DLD1 (cell line): Measurements from ENCODE around the gene HASPIN.

Experiments used
- in situ Hi-C: cut with HindIII; loops from 2 replicates; pipeline ENCODE4 v1.10.0; 2017; ENCODE audit warnings: low sequenced_read_pairs

Gene HASPIN

DNA sequence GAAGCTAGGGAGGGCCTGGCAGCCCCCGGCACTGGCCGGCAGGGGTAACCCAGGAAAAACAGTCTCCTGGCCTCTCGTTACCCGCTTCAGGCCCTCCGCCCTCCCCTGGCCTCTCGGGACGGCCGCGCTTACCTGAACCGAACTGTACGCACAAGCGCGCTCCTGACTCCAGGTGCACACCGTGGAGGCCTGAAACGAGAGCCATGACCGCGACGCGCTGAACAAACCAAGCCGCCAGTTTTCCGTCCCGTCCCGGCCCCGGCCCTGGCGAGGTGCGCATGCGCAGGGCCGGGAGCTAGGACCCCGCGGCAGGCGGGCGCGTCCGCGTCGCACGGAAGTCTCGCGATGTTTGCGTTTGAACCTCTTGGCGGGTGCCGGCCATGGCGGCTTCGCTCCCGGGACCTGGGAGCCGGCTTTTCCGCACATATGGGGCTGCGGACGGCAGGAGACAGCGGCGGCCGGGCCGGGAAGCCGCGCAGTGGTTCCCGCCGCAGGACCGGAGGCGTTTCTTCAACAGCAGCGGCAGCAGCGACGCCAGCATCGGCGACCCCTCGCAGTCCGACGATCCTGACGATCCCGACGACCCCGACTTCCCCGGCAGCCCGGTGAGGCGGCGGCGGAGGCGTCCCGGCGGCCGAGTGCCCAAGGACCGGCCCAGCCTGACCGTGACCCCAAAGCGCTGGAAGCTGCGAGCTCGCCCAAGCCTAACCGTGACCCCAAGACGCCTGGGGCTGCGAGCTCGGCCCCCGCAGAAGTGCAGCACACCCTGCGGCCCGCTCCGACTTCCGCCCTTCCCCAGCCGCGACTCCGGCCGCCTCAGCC lies at the start of gene HASPIN:
TSS of gene HASPIN (plus strand) at position 348 of the 822 bp plus-strand sequence. CDS start at position 381, 33 bp downstream.
- in situ Hi-C loops, result no loop called here

DNA sequence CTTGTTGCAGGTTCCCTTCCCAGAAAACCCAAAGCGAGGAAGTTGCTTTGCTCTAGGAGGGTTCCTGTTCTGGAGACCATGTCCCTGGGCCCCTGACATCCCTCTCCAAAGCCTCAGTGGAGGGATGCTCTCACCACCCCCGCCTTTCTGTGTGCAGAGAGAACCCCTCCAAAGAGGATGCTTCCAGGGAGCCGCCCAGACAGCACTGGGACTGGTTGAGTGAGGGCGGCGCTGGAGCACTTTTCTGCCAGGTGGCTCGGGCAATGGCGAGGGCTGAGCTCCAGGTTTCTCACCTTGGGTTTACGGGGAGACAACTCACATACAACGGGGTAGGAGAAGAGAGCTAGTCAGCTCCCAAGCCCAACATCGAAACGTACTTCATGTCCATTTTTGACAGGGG lies 47.8 kb upstream of the HASPIN start:
- in situ Hi-C loops, result no loop called here

DNA sequence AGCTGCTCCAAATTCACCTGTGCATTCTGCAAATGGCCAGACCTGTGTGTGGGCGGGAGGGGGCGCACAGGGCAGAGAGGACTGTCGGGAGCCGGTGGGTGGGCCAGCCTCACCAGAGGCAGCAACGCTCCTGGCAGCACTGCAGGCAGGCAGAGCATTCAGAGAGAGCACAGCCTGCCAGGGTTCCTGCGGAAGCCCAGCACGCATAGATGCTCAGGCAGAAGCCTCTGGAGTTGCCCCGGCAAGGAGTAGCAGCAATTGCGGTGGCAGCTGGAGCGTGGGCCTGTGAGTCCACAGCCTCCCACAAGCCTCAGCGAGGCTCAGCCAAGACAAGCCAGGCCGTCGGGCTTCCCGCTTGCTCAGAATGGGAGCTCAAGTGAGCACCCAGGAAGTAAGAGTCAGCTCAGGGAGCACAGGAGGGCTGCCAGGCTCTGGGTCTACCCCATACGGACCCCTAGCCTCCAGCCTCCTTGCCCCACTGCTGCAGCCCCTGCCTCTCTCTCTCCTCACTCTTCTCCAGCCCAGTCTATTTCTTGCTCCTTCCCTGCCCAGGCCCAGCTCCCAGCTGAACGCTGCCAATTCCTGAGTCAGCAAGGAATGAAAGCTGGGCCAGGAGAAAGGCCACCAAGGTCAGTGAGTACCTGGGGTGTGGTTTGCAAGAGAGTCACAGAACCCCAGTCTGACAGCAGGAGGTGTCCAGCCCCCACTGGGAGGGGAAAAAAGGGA lies 45.4 kb upstream of the HASPIN start:
- in situ Hi-C loops, result no loop called here

DNA sequence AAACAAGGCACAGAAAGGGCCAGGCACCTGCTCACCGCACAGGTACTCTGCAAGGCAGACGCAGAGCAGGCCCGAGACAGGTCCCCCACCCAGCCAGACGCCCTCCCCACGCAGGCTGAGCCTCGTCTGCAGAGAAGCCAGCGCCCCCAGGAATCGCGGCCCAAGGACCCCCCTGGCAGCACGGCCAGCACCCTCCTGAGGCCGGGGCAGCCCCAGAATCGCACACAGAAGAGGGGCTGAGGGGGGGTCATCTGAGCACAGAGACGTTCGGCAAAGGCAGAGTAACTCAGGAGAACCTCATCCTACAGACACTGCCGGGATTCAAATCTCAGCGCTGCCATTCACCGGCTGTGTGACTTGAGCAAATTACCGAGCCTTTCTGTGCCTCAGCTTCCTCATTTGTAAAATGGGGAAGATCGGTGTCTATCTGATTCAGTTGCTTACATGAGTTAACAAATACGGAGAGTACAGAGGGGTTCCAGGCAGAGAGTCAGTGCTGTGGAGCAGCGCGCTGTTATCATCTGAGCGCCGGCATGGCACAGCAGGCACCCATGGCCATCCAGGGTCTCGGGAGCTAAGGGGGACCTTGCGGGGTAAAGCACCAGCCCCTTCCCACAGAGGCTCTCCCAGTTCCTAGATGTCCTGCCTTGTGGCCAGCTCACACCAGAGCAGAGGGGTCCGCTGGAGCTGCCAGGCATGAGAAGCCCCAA lies 44.7 kb upstream of the HASPIN start:
- in situ Hi-C loops, result no loop called here

DNA sequence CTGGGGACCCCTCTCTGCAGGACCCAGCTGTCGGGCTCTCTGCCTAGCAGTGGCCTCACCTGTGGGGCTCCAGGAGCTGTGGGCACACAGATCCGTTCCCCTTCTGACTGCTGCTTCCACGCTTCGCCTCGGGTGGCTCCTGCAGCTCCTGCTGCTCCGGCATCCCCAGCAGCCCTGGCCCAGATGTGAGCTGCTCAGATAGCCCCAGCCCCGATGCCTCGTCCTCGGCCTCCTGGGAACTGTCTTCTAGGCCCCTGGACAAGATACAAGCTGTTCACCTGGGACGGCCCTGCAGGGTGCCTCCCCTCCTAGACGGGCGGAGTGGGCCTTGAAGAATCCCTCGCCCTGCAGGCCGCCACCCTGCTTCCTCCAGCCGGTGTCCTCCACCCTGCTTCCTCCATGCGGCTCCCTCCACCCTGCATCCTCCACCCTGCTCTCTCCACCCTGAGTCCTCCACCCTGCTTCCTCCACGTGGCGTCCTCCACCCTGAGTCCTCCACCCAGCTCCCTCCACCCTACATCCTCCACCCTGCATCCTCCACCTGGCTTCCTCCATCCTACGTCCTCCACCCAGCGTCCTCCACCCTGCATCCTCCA lies 44.1 kb upstream of the HASPIN start:
- in situ Hi-C loops, result no loop called here

DNA sequence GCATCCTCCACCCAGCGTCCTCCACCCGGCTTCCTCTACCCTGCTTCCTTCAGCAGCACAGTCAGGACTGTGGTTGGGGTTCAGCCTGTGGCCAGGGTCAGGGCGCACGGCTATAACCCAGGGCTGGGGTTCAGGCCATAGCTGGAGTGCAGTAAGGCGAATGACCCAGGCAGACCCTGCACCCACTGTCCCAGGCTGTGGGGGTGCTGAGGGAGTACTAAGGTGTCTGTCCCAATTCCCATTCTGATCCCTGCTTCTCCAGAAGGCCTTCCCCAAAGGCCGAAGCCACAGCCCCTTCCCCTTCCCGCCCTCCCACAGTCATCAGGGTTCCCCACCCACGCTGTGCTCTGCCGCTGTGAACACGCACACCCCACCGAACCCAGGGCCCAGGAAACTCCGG lies 42.6 kb upstream of the HASPIN start:
- in situ Hi-C loops, result no loop called here

DNA sequence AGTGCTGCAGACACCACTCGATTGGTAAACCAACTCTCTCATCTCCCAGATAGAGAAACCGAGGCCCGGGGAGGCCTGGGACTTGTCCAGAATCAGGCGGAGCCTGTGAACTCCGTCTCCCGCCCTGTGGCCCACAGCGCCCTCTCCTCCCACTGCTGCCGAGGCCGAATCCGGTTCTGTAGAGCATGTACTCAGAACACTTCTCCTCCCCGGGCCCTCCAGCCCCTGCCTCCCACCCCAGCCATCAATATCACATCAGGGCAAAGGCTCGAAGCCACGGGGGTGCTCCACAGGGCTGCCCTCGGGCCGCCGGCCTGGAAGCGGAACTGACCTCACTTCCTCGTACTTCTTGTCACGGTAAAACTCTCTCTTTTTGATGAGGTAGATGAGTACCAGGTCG lies 42.1 kb upstream of the HASPIN start:
- in situ Hi-C loops, result no loop called here

DNA sequence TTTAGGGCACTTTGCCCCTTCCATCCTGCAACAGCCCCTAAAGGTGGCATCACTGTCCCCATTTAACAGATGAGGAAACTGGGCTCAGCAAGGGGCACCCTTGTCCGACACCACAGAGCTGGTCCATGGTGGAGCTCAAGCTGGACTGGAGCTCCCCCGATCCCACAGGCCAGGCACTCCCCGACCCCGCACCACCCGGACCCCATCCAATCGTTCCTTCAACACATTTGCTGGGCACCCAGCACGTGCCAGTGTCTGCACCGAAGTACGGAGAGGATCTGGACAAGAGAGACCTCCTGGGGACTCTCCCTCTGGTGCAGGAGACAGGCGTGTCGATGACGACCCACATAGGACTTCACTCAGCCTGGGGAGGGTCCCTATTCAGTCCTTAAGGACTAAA lies 41.7 kb upstream of the HASPIN start:
- in situ Hi-C loops, result no loop called here

DNA sequence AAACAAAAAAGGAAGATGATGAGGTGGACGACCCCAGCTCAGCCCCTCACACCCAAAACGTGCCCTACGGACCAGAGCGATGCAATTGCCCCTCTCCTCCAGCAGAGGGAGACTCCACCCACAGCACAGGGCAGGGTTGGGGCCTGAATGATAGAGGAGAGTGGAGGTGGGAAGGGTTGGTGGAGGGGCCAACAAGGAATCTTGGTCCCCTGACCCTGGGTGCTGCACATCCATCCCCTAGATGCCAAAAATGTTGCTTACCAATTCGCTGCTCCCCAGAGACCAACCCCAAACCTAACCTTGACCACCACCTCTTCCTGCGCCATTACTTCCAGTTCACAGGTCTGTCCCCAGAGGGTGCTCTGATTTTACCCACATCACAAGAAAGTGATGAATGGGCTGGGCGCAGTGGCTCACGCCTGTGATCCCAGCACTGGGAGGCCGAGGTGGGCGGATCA lies 40.6 kb upstream of the HASPIN start:
- in situ Hi-C loops, result no loop called here

DNA sequence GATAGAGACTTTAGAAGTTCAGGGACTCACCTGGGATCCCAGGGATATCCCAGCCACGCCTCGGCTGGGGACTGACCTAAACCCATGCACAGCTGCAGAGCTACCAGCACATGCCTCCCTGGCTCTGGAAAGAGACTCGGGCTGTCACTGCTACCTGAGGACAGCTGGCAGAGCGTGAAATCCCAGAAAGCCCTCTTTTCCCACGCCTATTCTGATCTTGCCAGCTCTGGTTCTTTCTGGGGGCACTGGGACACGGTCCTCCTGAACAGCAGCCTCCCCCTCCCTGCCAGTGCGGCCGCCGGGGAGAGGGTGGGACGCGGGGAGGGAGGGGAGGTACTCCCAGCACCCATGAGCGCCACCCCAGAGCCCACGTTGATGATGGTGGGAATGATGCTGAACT lies 38.5 kb upstream of the HASPIN start:
- in situ Hi-C loops, result no loop called here

DNA sequence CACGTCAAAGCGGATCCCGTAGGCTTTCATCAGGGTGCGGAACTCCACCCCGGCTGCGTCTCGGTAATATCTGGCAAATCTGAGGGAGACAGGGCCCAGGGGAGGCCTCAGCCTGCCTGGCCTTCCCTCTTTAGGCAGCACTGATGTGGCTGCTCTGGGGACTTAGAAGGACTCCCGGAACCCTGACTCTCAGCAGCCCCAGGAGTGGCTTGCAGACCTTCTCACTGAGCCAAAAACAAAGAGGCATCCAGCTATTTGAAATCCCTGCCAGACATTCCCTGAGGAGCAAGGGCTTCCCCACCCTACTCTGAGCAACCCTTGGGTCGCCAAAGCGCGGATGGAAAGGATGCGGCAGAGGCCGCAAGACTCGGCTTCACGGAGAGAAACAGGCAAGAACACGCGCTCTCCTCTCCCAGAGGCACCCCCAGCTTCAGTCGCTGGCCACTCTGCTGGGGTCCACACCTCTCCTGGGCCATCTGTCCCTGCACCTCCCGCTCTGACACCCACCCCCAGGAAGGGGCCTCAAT lies 35.6 kb upstream of the HASPIN start:
- in situ Hi-C loops, result no loop called here

DNA sequence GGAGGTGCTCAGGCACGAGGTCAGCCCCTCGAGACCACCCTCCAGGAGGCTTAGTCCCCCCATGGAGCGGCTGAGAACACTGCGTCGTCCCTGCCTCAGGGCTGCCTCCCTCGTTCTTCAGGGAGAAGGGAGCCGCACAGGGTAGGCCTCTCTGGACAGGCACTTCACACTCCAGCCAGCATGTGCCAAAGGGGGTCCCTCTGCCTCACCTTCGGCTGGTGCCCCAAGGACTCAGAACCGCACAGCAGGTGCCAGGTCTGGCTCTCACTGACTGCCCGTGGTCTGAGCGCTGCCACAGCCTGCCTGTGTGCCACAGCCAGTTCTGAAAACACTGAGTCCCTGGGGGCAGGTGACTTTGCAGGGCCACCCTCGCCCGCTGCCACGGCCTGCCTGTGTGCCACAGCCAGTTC lies 34.8 kb upstream of the HASPIN start:
- in situ Hi-C loops, result no loop called here

DNA sequence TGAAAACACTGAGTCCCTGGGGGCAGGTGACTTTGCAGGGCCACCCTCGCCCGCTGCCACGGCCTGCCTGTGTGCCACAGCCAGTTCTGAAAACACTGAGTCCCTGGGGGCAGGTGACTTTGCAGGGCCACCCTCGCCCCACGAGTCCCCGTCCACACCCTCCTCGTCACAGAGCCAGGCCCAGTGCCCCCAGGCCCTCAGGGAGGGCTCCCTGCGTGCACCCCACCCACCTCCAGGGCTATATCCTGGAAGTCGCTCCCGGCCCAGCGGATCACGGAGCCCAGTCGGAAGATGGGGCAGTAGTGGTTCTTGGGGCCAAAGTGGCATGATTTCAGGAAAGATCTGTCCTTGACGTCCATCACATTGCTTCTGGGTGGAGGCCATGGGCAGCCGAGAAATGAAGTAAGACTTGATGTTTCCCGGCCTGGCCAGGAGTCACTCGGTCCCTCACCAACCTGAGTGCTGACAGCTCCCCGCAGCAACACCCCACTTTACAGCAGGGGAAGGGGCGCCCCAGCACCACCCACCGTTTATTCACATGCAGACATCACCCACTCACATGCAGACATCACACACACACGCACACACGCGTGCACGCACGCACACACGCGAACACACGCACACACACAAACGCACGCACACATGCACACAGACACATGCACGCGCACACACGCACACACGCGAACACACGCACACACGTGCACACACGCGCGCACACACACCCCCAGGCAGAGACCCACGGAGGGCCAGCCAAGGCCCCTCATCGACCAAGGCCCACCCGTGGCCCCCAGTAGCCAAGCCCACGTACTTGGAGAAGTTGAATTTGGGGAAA lies 34.2 kb upstream of the HASPIN start:
- in situ Hi-C loops, result no loop called here

DNA sequence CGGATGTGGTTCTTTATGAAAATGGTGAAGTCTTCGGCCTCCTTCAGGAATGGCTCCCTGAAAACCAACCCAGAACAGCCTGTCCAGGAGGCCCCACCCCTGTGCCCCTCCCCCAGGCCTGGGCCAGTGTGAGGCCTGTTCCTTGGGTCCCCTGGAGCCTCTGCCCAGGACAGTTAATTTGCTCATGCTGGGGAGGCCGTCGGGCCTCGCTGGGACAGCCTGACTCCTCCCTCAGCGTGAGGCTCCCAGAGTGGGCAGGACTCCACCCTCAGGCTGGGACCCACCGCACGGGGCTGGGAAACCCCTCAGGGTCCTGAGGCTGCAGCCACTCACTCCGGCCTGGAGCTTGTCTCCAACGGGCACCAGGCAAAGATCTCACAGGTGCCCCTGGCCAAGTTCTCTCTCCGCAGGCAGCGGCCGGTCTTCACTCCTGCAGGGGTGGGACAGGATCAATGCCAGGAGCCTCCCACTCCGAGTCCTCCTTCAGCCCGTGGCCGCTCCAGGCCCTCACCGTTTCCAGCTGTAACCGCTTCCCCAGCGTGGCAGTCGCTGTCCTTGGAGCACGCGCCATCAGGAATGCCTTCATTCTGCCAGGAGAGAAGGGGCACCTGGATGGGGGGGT lies 33.5 kb upstream of the HASPIN start:
- in situ Hi-C loops, result no loop called here

DNA sequence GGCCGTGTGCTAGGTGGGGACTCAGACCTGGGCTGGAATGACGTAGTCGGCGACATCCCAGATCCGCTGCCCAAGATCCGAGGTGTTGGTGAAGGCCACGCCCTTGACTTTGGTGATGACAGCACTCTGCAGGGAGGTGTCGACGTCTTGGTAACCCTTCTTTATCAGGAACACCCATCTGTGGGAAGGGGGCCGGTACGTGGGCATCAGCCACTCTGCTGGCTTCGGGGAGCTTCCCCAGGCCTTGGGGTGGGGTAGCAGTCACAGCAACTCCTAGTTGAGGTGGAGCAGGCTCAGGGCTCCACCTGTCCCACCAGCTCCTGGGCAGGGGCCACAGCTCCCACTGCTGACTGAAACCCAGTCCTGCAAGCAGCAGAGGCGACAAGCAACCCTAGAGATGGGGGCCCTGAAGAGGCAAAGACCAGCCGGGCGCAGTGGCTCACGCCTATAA lies 32.1 kb upstream of the HASPIN start:
- in situ Hi-C loops, result no loop called here

DNA sequence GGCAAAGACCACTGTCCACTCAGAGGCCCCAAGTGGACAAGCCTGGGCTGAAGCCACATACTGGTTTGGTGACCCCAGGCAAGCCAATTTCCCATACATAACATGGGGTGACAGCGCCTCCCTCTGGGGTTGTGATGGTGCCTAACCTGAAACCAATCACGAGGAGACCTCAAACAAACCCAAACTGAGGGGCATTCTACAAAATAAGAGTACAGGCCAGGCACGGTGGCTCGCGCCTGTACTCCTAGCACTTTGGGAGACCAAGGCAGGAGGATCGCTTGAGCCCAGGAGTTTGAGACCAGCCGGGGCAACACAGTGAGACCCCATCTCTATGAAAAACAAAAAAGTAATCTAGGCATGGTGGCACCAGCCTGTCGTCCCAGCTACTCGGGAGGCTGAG lies 31.4 kb upstream of the HASPIN start:
- in situ Hi-C loops, result no loop called here

DNA sequence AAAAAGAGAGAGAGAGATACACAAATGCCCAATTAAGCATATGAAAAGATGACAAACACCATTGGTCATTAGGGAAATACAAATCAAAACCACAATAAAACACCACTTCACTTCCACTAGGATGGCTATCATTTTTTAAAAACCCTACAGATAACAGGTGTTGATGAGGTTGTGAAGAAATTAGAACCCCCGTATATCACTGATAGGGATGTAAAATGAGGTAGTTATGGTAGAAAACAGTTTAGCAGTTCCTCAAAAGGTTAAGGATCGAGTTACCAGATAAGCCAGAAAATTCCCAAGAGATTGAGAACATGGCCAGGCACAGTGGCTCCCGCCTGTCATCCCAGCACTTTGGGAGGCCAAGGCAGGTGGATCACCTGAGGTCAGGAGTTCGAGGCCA lies 30.6 kb upstream of the HASPIN start:
- in situ Hi-C loops, result no loop called here

DNA sequence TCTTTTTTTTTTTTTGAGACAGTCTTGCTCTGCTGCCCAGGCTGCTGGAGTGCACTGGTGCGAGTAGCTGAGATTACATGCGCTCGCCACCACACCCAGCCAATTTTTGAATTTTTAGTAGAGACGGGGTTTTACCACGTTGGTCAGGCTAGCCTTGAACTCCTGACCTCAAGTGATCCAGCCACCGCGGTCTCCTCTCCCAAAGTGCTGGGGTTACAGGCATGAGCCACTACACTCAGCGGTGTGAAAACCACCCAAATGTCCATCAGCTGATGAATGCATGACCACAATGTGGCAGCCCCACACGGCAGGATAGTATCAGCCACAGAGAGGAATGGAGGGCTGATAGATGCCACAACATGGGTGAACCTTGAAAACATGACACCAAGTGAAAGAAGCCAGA lies 29.9 kb upstream of the HASPIN start:
- in situ Hi-C loops, result no loop called here

DNA sequence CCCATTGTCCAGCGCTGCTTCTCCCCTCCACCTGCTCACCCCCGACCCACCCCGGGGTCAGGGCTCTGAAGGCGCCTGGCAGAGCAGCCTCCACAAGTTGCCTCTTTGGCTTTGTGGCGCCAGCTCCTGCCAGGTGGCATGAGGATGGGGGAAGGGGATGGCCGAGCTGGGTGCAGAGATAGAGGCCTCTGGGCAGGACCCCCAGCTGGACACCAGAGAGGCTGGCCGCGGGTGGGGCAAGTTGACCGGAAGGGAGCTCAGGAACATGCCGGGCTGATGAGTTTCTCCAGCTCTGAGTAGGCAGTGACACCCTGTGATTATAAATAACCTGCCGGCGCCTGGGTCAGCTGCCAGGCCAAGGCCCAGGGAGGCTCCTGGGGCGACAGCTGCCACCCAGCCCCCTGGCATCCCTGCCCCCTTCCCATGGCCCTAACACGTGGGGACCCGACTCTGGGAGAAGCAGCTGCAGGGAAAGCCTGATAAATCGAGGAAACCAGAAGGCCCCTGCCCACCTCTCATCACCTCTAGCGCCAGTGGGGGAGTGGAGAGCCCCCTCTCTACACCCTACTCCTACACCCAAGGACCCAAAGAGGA lies 28.5 kb upstream of the HASPIN start:
- in situ Hi-C loops, result no loop called here
